Measurements from ENCODE around the gene FMN1.
A peak's percentile ranks its signal among the peaks of the same experiment; 100 is the strongest.

The FMN1 gene

DNA sequence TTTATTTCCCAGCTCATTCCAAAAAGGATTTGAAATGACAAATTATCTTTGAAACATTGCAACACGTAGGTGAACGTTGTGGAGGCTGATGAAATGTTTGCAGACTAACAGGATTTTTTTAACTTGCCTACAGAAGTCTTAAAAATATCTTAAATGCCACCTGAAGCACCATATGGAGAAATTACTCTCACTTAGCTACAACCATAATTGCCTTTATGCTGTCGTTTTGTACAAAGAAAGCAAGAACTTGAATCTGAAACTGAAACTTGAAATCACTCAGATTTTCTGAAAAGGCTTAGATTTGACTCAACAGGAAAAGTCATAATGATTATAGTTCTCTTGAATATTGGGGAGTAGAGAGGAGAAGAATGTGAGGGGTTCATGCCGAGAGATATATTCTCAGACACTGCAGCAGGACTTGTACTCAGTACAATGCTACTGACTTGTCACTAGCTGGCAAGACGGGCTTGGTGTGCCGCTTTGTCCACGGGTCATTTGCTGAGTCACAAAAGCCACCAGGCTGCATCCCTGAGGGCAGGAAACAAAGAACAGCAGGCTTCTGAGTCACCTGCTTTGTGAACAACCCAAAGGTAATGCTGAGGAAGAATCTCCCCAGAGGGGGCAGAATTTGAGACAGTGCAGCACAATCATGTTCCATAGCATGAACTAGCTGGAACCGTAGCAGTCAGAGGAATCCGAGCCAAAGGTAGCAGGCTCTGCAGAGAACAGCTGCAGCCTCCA lies 7.1 kb upstream of the FMN1 start:
- peak; percentile 53 to 56 for DNase-seq (ENCODE audit: low read depth in 2 of 2)

DNA sequence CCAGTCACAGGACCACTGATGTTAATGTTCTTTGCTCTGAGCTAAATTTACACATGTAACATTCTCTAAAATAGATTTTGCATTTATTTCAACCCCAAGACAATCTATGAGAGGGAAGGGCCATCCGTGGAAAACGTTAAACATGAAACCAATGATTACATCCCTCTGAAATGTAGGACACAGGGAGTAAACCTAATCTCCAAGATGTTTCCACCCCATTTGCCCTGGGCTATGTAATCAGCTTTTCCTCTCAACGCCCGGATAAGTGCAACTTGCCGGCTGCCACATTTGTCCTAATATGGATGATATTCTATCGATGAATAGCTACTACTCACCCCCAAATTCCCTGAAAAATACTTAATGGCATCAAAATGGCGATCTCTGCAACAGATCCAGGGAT lies 6.4 kb upstream of the FMN1 start:
- no peak for DNase-seq (ENCODE audit: low read depth in 2 of 2)

DNA sequence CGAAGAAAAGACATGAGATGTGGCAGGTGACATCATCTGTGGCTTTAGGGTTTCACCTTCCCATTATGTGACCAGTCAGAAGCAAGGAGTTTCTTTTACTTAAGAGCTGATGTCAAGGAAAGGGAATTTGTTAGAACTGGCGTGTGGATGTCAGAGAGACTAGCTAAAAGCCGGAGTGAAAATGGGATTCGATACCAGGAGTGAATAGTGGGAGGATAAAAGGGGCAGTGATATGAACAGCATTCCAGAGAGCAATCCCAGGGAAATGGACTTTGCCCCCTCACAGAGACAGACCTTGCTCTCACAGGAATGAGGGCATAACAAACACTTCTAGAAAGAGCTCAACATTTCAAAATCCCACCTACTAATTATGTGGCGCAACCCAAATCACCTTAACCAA lies 5.9 kb upstream of the FMN1 start:
- DNase-seq (ENCODE audit: low read depth in 2 of 2): no peak

DNA sequence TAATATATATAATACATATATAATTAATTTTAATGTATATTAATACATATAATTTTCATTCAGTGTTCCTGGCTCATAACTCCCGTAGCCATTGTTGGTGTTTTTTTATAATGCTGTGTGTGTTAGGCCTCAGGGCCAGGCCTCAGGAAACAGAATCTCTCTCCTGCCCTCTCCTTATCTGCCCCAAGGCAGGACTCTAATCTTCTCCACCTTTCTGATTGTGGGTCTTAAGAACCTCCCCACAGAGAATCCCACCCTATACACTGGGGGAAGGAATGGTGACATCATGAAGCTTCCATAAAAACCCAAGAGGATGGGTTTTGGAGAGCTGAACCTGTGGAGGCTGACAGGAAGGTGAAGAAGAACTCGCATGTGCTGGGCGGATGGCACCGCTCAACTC lies 4.0 kb upstream of the FMN1 start:
- DNase-seq (ENCODE audit: low read depth in 2 of 2): no peak

DNA sequence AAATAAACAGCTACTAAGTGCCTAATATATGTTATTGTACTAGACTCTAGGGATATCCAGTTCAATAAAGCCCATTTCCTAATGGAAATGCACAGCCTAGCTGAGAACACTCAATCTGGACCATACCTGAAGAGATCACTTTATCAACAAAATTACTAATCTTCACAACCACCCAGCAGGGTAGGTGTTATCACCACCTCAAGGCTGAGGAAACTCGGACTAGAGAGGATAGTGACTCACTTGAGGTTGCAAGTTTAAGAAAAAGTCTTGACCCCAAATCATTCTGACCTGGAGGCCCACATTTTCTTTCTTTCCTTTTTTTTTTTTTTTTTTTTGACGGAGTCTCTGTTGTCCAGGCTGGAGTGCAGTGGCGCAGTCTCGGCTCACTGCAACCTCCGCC lies 3.1 kb upstream of the FMN1 start:
- no peak for DNase-seq (ENCODE audit: low read depth in 2 of 2)

DNA sequence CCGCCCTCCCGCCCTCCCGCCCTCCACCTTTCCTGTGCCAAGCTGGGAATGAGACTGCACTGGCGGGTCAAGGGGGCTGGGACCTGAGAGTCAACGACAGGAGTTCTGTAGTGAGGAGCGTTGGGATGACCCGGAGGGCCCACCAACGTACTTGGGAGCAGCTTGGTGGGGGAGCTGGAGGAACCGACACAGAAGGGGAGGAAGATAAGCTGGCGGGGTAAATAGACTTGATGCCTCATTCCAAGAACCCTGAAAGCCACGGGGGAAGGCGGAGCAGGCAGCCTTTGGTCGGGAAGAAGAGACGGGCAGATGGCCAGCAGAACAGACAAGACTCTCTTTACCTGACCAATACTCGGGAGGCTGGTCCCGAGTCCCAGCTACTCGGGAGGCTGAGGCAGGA lies 277 bp downstream of the FMN1 start:
- DNase-seq (ENCODE audit: low read depth in 2 of 2): no peak

DNA sequence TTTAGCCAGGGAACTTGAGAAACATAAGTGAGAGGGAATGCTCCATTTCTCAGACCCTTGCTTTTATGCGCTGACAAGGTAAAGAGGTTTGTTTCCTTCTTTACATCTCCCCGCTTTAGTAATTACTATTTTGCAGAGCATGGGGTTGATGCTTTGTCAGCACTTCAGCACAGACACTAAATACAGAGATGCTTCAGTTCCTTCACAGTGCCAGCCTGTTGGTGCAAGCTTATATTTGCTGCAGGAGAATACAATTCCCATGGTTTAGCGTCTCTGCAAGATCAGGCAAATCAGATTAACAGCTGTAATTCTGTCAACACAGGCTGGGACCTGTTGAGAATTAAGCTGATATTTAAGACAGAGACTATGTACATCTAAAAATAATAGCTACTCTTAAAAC lies 2.9 kb downstream of the FMN1 start:
- DNase-seq (ENCODE audit: low read depth in 2 of 2): no peak

DNA sequence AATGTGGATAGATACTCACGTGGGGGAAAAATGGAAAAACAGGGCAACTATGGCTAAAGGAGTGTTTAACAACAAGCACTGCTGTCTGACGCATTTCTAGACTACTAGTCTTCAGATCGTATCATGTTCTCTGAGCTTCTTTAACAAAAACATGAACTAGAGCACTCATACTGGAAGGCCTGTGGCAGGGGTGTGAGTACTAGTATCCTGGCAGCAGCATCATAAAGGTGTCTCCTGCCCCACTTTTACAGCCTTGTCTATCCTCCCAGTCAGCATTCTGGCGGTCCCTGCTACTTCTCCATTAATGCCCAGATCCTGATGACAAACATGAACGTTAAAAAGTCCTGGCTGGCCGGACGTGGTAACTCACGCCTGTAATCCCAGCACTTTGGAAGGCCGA lies 4.0 kb downstream of the FMN1 start:
- peak in 1 of 2 donors; percentile 16 for DNase-seq (ENCODE audit: low read depth in 2 of 2)

DNA sequence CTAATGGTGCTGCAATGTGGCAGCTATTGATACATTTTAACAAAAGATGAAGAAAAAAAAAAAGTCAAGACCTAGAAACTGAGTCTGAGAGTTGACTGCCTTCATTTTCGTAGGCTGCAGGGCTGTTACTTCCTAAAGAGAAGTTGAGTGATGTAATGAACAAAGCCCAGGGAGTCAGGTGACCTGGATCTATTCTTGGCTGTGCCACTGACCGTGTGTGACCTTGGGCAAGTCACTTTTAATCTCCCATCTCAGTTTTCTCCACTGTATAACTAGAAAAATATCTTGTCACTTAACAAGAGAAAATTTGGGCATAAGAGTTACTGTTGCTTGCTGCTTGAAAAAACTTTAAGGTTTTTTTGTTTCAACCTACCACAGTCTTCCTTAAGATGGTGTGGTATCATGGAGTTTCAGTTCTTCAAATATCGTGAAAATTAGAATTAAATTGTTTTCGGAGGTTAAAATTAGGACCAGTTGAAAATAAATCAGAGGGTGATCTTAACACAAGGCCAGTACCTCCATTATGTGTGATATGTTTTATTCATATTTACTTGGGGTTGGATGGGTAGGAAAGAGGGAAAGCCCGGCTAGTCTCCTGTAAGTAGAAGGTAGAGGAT lies 5.8 kb downstream of the FMN1 start:
- DNase-seq (ENCODE audit: low read depth in 2 of 2): no peak

DNA sequence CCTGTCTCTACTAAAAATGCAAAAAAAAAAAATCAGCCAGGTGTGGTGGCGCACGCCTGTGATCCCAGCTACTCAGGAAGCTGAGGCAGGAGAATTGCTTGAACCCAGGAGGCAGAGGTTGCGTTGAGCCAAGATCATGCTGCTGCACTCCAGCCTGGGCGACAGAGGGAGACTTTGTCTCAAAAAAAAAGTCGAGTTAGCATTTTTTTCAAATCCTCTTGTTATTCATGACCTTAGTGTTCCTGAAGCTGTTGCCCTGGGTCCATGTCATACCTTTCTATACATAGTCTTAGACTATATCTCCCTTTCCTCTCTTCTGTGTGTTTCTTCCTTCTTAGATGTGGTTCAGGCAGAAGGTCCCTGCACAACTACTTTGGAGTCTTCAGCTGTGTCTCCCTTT lies 6.4 kb downstream of the FMN1 start:
- no peak for DNase-seq (ENCODE audit: low read depth in 2 of 2)

DNA sequence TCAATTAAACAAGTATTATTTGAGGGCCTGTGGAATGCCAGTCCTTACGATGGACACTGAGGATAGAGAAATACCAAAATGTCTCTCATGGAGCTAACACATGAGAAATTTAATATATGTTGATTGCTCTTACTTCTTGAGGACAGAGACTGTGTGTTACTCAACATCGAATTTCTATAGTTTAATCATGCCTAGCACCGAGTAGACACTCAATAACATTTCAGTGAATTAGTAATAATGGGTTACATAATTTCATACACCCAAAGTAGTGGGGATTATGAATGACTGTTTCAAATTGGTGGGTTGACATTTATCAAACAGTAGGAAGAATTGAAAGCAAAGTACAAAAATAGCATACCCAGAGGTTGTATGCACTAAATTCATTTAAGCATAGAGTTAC lies 11.2 kb downstream of the FMN1 start:
- no peak for DNase-seq (ENCODE audit: low read depth in 2 of 2)

DNA sequence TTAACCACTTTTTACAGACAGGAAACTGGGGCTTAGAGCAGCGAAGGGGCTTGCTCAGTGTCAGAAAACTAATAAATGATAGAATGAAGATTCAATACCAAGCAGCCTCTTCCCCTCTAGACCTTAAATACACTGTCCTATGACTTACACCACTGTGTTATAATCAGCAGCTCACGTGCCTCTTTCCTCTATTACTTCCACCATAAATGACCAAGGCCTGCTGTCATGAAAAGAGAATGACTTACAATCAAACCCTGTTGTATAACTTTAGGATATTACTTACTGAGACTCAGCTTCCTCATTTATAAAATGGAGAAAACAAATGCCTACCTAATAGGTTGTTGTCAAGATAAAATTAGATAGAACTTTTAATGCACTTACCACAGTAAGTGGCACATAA lies 11.6 kb downstream of the FMN1 start:
- no peak for DNase-seq (ENCODE audit: low read depth in 2 of 2)

DNA sequence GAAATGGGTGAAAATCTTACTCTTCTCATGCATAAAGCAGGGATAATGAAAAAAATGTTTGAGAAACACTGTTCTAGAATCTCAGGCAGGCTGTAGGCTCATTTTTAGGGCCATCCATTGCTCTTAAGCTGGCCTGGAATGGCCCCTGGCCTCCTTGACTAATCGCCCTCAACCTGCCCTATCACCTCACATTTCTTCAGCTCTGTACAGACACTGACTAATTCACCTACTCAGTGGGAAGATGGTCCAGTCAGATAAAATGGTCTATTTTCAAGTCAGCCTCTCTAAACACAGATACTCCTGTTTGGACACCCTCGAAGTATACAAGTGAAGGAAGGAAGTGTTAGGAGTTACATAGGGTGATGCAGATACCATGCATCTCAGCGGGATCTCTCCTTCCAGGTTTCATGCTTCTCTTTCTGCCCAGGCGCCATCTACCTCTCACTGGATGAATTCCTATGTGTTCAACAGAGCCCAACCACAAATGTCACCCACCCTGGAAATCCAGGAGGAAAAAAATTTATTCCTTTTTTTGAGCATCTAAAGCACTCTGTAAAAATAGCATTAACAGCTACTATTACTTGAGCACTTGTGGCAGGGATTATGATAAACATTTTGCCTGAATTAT lies 12.1 kb downstream of the FMN1 start:
- no peak for DNase-seq (ENCODE audit: low read depth in 2 of 2)

DNA sequence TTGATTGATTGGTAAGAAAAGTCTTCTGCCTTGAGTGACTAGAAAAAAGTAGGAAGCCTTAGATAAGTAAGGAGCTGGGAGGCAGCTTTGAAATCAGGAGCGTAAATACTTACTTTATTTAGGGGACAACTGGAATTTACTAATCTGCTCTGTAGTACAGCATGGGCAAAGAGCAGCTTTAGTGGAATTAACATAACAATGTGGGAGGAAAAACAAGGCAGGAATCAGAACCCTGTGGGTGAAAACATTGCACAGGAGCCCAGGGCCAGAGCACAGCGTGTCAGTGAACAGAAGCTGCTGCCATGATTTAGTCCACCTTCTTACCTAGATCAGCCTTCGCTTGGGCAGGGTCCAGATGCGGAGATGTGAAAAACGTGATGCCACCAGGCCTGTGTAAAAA lies 14.6 kb downstream of the FMN1 start:
- DNase-seq (ENCODE audit: low read depth in 2 of 2): no peak

DNA sequence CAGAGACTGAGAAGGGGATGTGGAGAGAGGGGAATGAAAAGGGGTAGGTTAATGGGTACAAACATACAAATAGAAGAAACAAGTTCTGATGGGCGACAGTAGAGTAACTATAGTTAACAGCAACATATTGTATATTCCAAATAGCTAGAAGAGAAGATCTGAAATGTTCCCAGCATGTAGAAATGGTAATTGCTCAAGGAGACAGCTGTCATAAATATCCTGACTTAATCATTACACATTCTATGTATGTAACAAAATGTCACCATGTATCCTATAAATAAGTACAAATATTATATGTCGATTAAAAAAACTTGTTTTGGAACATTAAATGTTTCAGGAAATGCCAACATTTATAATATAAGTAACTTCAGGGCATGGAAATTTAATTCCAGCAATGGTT lies 23.3 kb downstream of the FMN1 start:
- no peak for DNase-seq (ENCODE audit: low read depth in 2 of 2)

DNA sequence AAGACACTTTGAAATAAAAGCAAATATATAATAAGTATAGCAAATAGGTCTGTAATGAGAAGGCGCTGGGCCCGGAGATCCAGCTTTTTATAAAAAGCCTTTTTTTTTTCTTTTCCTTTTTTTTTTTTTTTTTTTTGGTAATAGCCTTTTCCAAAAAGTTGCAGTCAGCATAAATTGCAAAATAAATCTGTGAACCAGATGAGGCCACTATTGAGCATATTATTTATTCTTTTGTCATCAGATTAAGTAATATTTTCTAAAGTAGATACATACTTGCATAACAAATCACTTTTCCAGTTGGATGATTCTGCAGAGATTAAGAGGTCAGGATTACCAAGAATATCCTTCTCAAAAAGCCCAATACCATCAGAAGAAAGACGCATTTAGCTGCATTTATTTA lies 24.9 kb downstream of the FMN1 start:
- DNase-seq (ENCODE audit: low read depth in 2 of 2): no peak

DNA sequence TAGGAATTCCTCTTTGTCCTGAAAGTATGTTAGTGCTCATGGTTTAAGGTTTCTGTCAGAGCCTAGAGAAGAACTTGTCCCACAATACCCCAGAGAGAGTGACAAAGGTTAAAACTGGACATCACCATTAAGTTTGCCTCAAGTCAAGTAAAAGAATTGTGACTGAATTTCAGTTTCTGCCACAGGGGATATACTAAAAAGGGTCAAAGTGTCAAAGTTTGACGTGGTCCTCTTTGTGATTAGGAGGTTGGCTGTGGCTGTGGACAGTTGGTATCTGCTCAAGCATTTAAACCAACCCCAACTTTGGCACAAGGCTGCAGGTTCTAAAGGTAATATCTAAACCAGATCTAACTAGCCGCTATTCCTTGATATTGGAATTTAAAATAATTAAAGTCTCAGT lies 26.1 kb downstream of the FMN1 start:
- no peak for DNase-seq (ENCODE audit: low read depth in 2 of 2)

DNA sequence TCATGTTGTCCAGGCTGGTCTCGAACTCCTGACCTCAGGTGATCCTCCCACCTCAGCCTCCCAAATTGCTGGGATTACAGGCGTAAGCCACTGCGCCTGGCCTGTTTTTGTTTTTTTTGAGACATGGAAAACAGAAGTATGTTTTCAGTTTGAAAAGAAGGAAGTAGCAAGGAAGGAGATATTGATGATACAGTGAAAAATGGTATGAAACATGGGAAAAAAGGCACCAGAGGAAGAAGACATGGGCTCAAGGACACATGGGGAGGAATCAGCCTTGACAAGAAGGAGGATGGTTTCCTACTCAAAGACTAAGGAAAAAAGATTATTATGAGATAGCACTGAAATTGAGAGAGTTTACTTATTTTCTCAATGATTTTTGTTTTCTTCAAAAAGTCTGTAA lies 30.7 kb downstream of the FMN1 start:
- DNase-seq (ENCODE audit: low read depth in 2 of 2): no peak

DNA sequence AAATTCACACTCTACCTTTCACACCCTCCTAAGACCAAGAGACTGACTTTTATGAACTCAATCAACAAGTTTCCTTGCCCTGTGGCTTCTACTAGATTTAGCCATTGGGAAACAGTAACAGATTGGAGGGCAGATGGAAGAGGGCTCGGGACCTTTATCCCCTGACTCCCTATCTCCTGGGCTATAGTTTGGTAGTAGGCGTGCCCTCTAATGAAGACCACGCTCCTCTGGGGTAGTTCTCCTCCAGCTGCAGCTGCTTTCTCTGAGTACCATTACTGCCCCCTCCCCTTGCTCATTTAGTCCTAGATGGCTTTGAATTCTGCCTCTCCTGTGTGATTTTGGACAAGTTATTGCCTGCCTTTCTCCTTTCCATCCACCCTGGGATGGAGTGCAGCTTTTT lies 33.3 kb downstream of the FMN1 start:
- DNase-seq (ENCODE audit: low read depth in 2 of 2): no peak

DNA sequence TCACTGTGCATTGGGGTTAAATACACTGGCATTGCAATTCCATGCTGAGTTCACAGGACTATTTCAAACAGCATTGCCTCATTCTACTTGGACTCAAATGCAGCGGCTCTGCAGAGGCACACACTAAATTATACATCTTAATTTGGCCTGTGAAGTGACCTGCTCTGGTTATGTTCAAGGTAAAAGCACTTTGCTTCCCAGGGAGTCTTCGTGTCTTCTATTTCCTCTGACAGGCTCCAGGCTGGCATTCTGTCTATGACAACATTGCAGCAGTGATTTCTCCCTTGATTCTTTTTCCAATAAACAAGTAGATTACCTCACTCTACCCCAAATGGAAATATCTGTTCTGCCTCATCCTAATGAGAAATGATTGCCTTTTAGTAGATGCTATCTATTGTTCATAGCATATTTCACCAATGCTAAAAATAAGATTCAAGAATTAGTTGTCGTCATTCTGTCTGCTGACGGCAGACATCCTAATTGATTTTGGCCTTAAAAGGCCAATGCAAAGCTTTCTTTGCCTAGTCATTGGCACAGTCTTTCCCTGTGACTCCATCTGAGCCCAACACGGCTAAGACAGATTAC lies 33.8 kb downstream of the FMN1 start:
- DNase-seq (ENCODE audit: low read depth in 2 of 2): no peak

DNA sequence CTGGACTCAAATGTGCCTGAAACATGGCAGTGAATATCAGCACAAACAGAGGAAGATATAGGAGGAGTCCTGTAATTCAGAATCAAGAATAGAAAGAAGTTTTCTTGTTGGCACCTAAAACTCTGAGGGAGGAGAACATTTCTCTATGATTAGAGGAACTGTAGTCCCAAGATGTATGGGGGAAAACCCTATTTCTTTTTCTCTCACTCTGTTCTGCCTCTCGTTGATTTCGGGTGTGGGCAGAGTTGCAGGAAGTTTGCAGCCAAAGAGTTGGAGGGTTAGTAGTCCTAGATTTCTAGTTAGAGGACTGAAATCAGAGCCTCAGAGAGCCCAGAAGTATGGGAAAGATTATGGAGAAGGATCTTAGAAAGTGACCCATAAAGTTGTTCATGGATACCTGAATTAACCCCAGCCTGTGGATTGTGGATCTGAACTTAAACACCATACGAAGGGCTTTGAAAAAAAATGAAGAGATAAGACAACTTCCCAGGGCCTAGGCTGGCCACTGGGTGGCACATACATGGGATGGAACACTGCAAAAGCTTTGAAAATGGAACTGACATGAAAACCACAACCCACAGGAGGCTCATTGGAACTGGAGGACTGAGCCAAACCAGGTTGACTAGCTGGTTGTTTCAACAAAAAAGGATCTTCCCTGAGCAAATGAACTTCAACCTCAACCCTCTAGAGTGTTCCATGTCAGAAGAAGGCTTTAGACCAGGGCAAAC lies 34.6 kb downstream of the FMN1 start:
- DNase-seq (ENCODE audit: low read depth in 2 of 2): no peak

DNA sequence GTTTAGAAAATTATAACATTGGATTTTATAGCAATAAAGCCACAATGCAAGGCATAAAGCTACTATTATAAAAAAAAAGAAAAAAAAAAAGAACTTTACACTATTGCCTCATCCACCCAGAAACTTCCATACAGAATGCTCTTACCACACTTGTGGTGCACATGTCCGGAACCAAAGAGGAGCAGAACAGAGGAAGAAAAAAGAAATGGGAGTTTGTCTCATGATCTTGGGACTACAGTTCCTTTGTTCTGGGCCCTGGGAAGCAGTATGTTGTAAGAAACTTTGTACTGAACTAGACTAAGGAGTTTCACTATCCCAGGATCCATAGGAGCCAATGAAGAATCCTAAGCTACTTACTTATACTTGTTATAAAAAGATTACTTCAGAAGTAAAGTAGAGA lies 36.1 kb downstream of the FMN1 start:
- DNase-seq (ENCODE audit: low read depth in 2 of 2): no peak
